Upper lobe of left lung (tissue), 6 donors: ENCODE results near the gene GALNT2. TPM values are rescaled to one million over a fixed set of nuclear protein-coding genes. Genes with fewer than 3 reads are reported as not detected.

Source experiments
- ATAC-seq, 2 donors: fragments of 200-7000 bp; cut with Tn5 transposase; one replicate each; pipeline ENCODE4 v1.9.1; 2022; ENCODE audit warnings: mild to moderate bottlenecking in 2 of 2, moderate library complexity in 2 of 2; ENCODE audit not compliant: low FRiP score in 2 of 2
- DNase-seq, 2 donors: peaks; one replicate each; pipeline ENCODE4 v3.0.0-alpha.2; 2019 to 2020
- H3K27ac ChIP-seq, 4 donors: fragments of 200-600 bp; sonication (generic); one replicate each; pipeline ENCODE4 v1.5.1; 2016 to 2019
- H3K27me3 ChIP-seq, 4 donors: fragments of 200-600 bp; sonication (generic); one replicate each; pipeline ENCODE4 v1.5.1; 2017 to 2019
- H3K36me3 ChIP-seq, 4 donors: fragments of 200-600 bp; sonication (generic); one replicate each; pipeline ENCODE4 v1.5.1; 2016 to 2019
- H3K4me1 ChIP-seq, 4 donors: fragments of 200-600 bp; sonication (generic); one replicate each; pipeline ENCODE4 v1.5.1; 2018 to 2019
- H3K4me3 ChIP-seq, 4 donors: fragments of 200-600 bp; sonication (generic); one replicate each; pipeline ENCODE4 v1.5.1; 2017 to 2019; ENCODE audit warnings: mild to moderate bottlenecking in 2 of 4, moderate library complexity in 1 of 4
- H3K9me3 ChIP-seq, 4 donors: fragments of 200-600 bp; sonication (generic); one replicate each; pipeline ENCODE4 v1.5.1; 2018 to 2019
- CTCF ChIP-seq, 6 experiments: fragments of 450-650 bp in 4 of 6; fragments of 200-600 bp in 2 of 6; sonication (generic) in 2 of 6; IDR thresholded peaks; one replicate each; pipeline ENCODE4 v1.5.1; 2016 to 2019; ENCODE audit warnings: antibody characterized with exemption in 6 of 6
- EP300 ChIP-seq, 4 donors: sonication (generic); formaldehyde crosslinking; IDR thresholded peaks; one replicate each; pipeline ENCODE4 v1.5.1; 2017; ENCODE audit warnings: antibody characterized with exemption in 4 of 4, control low read depth in 2 of 4
- POLR2A ChIP-seq, 4 donors: fragments of 450-650 bp; IDR thresholded peaks; one replicate each; pipeline ENCODE4 v1.5.1; 2016 to 2017; ENCODE audit warnings: antibody characterized with exemption in 4 of 4, mild to moderate bottlenecking in 2 of 4
- POLR2AphosphoS5 ChIP-seq, 2 donors: sonication (generic); formaldehyde crosslinking; IDR thresholded peaks; one replicate each; pipeline ENCODE4 v1.5.1; 2017; ENCODE audit warnings: antibody characterized with exemption in 2 of 2
- WGBS, 2 donors: methylation state at CpG; one replicate each; pipeline ENCODE4 v1.1.5; 2017 to 2018; 5-methylcytosine and 5-hydroxymethylcytosine counted together
- total RNA-seq, 6 donors: library from RNA; depleted of rRNA in 4 of 6; stranded (reverse); fragments of >200 nt in 4 of 6; gene quantifications; one replicate each; pipeline versions ENCODE4 v1.1.0 to v1.2.1, GENCODE V29; 2016 to 2021
- donor health status: DM: no; HTN: no; CAD: no; lungs with moderate emphysema.
- donor health status: DM: no; HTN: yes; CAD: no; lungs with severe emphysema.

The GALNT2 gene
- total RNA-seq, 6 donors from 2014 or later, result 51.3 to 62.3 (median 56.2) TPM

GRCh38 chr1:230072866-230073265 is 5.8 kb downstream of the GALNT2 start:
- Histone ChIP-seq H3K27ac (no peak overlapping the region), H3K36me3 (peaks cover 0 to 4% (median 0%) of the 10 kb centered on the region in 4 donors), H3K4me3 (no peak overlapping the region), H3K9me3 (no peaks in the 10 kb centered on the region), H3K4me1 (peaks cover 6 to 31% (median 20%) of the 10 kb centered on the region in 4 donors), H3K27me3 (no peaks in the 10 kb centered on the region)
- ATAC-seq (no peak), DNase-seq (no peak)
- TF ChIP-seq POLR2AphosphoS5 (IDR thresholded peaks at IDR 0.05) (no peak), CTCF (IDR thresholded peaks at IDR 0.05) (no peak), EP300 (IDR thresholded peaks at IDR 0.05) (no peak), POLR2A (IDR thresholded peaks at IDR 0.05) (no peak)
- 100% methylated on average over 1 of the region's 1 CpG; no CpG with 5 or more reads in 1 of the 2 donors for WGBS, 2 donors

GRCh38 chr1:230073371-230074035 is 6.5 kb downstream of the GALNT2 start:
- Histone ChIP-seq H3K4me3 (no peak overlapping the region), H3K27ac (no peak overlapping the region), H3K9me3 (no peaks in the 10 kb centered on the region), H3K4me1 (peaks cover 4 to 29% (median 16%) of the 10 kb centered on the region in 4 donors), H3K36me3 (peaks cover 0 to 4% (median 0%) of the 10 kb centered on the region in 4 donors), H3K27me3 (no peaks in the 10 kb centered on the region)
- no peak for ATAC-seq
- 57 to 85% methylated on average over 2 to 4 of the region's 4 CpGs for WGBS, 2 donors
- no peak for TF ChIP-seq CTCF (IDR thresholded peaks at IDR 0.05)
- no peak for TF ChIP-seq POLR2AphosphoS5 (IDR thresholded peaks at IDR 0.05)
- no peak for TF ChIP-seq EP300 (IDR thresholded peaks at IDR 0.05)
- TF ChIP-seq POLR2A (IDR thresholded peaks at IDR 0.05), result no peak
- DNase-seq, result no peak

- Histone ChIP-seq H3K9me3 (no peaks in the 10 kb centered on the region), H3K36me3 (peaks cover 0 to 4% (median 0%) of the 10 kb centered on the region in 4 donors), H3K27me3 (no peaks in the 10 kb centered on the region), H3K4me1 (peaks cover 0 to 21% (median 8%) of the 10 kb centered on the region in 4 donors), H3K27ac (no peak overlapping the region), H3K4me3 (no peak overlapping the region)
- TF ChIP-seq CTCF (IDR thresholded peaks at IDR 0.05), result no peak
- TF ChIP-seq EP300 (IDR thresholded peaks at IDR 0.05), result no peak
- WGBS, 2 donors, result 95 to 98% methylated on average over 4 of the region's 4 CpGs
- no peak for ATAC-seq
- no peak for DNase-seq
Observed at GRCh38 chr1:230074270-230074669, 7.2 kb downstream of the GALNT2 start.

GRCh38 chr1:230074762-230075161 is 7.7 kb downstream of the GALNT2 start:
- Histone ChIP-seq H3K4me3 (no peak overlapping the region), H3K27ac (no peak overlapping the region), H3K9me3 (no peaks in the 10 kb centered on the region), H3K27me3 (no peaks in the 10 kb centered on the region), H3K36me3 (peaks cover 0 to 4% (median 0%) of the 10 kb centered on the region in 4 donors), H3K4me1 (peaks cover 0 to 16% (median 5%) of the 10 kb centered on the region in 4 donors)
- WGBS, 2 donors, result 80 to 93% methylated on average over 2 of the region's 2 CpGs
- ATAC-seq (no peak), DNase-seq (no peak)
- no peak for TF ChIP-seq CTCF (IDR thresholded peaks at IDR 0.05)
- TF ChIP-seq EP300 (IDR thresholded peaks at IDR 0.05), result no peak

GRCh38 chr1:230076121-230076520 is 9.1 kb downstream of the GALNT2 start:
- TF ChIP-seq POLR2A (IDR thresholded peaks at IDR 0.05) (no peak), EP300 (IDR thresholded peaks at IDR 0.05) (no peak), CTCF (IDR thresholded peaks at IDR 0.05) (no peak), POLR2AphosphoS5 (IDR thresholded peaks at IDR 0.05) (no peak)
- no peak overlapping the region for H3K27ac ChIP-seq
- no peaks in the 10 kb centered on the region for H3K27me3 ChIP-seq
- WGBS, 2 donors, result 92 to 95% methylated on average over 7 of the region's 7 CpGs
- ATAC-seq (no peak), DNase-seq (no peak)
- peaks cover 0 to 10% (median 5%) of the 10 kb centered on the region in 4 donors for H3K4me1 ChIP-seq
- no peaks in the 10 kb centered on the region for H3K9me3 ChIP-seq
- H3K4me3 ChIP-seq, result no peak overlapping the region
- peaks cover 0 to 4% (median 2%) of the 10 kb centered on the region in 4 donors for H3K36me3 ChIP-seq
